Inflammatory macrophage (primary cell): Measurements from ENCODE around the gene SLC45A2.
"Not testable (repeated sequence)": the region's sequence is repeated elsewhere in the genome, so short reads cannot be mapped to it uniquely, and the experiment has no call there.

ENCODE experiments used
- DNase-seq, 2 donors: peaks; one replicate each; pipeline ENCODE4 v3.0.0-alpha.2; 2020 to 2022

SLC45A2 gene

GRCh38 chr5:33968211-33969005, 16.1 kb downstream of the SLC45A2 start:
- DNase-seq: no peak

- no peak for DNase-seq
Observed at GRCh38 chr5:33966805-33967204, 17.7 kb downstream of the SLC45A2 start.

DNA sequence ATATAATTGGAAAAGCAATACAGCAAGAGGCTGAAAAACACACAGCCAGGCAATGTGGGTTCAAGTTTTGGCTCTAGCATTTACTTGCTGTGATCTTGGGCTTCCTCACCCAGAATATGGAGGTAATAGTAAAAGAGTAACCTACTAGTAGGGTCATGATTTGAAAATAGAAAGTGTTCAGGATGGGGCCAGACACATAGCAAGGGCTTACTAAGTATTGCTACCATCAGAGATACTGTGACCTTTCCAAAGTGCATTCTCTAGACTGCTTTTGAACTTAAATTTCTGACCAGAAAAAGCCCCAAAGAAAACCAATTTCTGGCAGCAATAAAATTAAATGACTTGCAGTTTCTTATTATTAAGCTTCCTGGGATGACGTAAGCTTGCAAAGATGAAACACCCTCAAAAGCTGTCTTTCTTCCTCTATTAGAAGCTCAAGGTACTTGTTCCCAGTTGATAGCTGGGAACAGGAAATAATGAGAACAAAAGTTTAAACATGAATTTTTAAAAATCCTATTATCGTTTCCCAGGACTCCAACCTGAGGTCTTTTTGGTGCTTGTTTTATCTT, 20.3 kb downstream of the SLC45A2 start:
- DNase-seq: peak in 1 of 2 donors; percentile 4

GRCh38 chr5:33958176-33958575, 26.3 kb downstream of the SLC45A2 start:
- DNase-seq: no peak

DNA sequence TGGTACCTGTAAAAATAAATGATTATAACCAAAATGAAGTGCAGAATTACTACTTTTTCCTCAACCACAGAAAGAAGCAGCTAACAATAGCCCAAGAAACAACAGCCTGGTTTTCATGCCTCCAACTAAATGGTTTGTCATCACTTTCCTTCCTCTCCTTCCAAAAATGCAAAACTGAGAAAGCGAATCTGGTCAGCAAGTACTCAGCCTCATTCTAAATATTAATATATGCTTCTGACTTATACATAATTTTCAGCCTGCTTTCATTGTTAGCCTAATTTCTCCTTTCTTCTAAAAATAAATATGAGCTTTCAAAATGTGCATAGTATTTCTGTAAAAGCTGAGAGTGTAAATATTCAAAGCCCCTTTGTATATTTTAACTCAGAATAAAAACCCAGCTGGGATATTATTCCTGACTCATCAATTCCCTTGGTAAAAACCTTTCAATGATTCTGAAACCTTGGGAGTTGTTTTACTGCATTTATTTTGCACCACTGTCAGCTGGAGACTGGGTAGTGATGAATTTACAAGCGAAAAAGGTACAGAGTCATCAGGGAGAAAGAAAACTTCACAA, 26.8 kb downstream of the SLC45A2 start:
- no peak for DNase-seq

DNA sequence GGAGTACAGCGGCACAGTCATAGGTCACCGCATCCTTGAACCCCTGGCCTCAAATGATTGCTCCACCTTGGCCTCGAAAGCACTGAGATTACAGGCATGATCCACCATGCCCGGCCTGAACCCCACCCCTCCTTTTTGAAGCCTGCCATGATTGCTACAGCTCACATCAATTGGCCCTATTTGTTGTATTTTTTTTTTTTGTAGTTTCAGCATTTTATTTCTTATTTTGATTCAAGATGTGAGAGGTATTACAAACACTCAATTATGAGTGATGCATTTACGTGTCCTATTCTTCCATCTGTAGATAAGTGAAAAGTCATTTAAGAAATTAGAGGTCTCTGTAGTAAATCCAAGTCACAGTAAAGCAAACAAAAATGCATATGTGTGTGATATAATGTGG, 32.3 kb downstream of the SLC45A2 start:
- not testable (repeated sequence) for DNase-seq

DNA sequence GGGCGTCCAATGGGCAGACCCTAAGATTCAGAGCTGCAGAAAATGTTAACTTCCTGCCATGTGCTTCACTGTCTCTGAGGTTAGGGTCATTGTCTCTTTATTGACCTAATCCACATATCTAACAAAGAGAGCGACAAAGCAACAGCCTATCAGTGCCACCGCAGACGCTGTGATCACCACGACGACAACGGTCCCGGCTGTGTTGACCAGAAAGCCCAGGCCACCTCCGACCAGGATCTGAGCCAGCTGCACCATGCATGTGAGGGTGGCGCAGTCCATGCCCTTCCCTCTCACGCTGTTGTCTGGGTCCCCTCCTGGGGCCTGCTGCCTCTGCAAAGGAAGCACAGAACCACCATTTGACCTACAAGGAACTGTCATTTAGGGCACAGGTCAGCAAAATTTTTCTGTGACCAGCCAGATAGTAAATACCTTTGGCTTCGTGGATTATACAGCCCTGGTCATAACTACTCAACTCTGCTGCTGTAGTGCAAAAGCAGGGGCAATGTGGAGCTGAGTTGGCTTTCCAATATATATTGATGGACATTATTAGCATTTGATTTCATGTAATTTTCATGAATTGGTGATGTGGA, 39.9 kb downstream of the SLC45A2 start:
- no peak for DNase-seq

- no peak for DNase-seq
Observed at GRCh38 chr5:33941090-33941489, 43.4 kb downstream of the SLC45A2 start.

GRCh38 chr5:33939556-33940262, 44.8 kb downstream of the SLC45A2 start:
- peak in 1 of 2 donors; percentile 8 for DNase-seq

DNA sequence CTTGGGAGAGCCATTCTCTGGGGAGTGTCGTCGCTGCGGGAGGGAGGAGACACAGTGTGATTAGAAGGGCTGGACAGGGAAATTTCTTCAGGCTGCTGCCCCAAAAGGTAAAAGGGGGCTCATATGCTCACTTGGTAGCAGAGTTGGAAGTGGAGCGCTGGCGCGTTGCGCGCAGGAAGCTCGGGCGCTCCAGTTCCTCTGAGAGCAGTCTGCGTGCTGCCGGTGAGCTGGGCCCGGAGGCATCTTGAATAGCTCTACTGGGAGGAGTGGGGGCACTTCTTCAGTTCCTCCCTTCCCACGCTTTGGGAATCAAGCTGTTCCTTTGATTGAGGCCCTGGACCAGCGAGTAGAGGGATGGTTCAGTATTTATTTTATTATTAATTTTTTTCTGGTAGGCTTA, 45.6 kb downstream of the SLC45A2 start:
- no peak for DNase-seq

DNA sequence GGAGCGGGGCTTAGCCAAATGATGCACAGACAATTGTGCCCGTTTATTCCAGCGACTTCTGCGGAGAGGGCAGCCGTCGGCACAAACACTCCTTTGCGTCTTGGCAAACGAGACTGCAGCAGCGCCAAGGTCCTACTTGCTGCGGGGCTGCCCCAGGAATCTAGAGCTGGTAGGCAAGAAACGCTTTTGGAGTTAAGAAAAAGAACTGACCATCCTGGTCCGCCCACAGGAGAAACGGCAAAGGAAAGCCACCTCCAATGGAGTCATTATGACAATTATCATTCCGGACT, 46.0 kb downstream of the SLC45A2 start:
- DNase-seq: no peak

DNA sequence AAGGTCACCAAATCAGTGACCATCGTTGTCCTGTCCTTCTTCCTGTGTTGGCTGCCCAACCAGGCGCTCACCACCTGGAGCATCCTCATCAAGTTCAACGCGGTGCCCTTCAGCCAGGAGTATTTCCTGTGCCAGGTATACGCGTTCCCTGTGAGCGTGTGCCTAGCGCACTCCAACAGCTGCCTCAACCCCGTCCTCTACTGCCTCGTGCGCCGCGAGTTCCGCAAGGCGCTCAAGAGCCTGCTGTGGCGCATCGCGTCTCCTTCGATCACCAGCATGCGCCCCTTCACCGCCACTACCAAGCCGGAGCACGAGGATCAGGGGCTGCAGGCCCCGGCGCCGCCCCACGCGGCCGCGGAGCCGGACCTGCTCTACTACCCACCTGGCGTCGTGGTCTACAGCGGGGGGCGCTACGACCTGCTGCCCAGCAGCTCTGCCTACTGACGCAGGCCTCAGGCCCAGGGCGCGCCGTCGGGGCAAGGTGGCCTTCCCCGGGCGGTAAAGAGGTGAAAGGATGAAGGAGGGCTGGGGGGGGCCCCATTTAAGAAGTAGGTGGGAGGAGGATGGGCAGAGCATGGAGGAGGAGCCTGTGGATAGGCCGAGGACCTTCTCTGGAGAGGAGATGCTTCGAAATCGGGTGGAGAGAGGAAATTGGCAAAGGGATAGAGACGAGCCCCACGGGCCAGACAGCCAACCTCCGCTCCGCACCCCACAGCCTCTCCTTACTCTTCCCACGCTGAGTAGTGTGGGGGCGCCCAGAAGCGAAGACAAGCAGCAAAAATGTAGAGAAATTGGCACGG, 46.6 kb downstream of the SLC45A2 start:
- DNase-seq: no peak

DNA sequence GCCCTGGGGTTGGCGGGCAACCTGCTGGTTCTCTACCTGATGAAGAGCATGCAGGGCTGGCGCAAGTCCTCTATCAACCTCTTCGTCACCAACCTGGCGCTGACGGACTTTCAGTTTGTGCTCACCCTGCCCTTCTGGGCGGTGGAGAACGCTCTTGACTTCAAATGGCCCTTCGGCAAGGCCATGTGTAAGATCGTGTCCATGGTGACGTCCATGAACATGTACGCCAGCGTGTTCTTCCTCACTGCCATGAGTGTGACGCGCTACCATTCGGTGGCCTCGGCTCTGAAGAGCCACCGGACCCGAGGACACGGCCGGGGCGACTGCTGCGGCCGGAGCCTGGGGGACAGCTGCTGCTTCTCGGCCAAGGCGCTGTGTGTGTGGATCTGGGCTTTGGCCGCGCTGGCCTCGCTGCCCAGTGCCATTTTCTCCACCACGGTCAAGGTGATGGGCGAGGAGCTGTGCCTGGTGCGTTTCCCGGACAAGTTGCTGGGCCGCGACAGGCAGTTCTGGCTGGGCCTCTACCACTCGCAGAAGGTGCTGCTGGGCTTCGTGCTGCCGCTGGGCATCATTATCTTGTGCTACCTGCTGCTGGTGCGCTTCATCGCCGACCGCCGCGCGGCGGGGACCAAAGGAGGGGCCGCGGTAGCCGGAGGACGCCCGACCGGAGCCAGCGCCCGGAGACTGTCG, 47.3 kb downstream of the SLC45A2 start:
- DNase-seq: no peak

GRCh38 chr5:33936381-33937016, 48.0 kb downstream of the SLC45A2 start, which contains the start of gene RXFP3:
Gene RXFP3 (plus strand): TSS chr5:33936386. CDS start chr5:33936741, 355 bp downstream.
- no peak for DNase-seq

- DNase-seq: peak in 1 of 2 donors; percentile 1
Observed at GRCh38 chr5:33936004-33936380, 48.5 kb downstream of the SLC45A2 start.

DNA sequence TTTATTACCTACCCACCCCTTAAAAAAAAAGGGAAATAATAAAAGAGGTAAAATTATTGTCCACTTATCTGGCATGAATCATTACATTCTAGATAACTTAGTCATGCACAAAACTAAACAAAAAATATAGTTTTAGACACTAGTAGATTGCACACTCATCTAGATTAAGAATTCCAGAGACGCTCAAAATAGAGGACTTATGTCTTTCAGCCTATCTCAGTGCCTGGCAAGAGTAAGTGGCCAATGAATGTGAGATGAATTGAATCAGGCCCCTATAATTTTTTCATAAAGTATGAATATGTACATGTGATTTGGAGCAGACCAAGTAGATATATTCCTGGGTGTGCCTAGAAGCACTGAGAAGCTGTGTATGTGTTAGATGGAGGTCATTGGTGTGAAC, 50.3 kb downstream of the SLC45A2 start:
- DNase-seq: no peak

GRCh38 chr5:33933723-33934169, 50.7 kb downstream of the SLC45A2 start:
- no peak for DNase-seq

- DNase-seq: no peak
Observed at GRCh38 chr5:33931136-33931535, 53.4 kb downstream of the SLC45A2 start.

- DNase-seq: no peak
Observed at GRCh38 chr5:33929925-33930690, 54.4 kb downstream of the SLC45A2 start.

- no peak for DNase-seq
Observed at GRCh38 chr5:33928283-33928682, 56.2 kb downstream of the SLC45A2 start.
